ENCODE data around the gene INPP5A. TPM values are rescaled to one million over a fixed set of nuclear protein-coding genes. Genes with fewer than 3 reads are reported as not detected.

The INPP5A gene
- total and polyA plus RNA-seq, 10 of the 15 experiments (the other 5 are each of a cell fraction or from before 2014, with no cell fraction given), result 0.52 to 15.0 (median 6.3) TPM

DNA sequence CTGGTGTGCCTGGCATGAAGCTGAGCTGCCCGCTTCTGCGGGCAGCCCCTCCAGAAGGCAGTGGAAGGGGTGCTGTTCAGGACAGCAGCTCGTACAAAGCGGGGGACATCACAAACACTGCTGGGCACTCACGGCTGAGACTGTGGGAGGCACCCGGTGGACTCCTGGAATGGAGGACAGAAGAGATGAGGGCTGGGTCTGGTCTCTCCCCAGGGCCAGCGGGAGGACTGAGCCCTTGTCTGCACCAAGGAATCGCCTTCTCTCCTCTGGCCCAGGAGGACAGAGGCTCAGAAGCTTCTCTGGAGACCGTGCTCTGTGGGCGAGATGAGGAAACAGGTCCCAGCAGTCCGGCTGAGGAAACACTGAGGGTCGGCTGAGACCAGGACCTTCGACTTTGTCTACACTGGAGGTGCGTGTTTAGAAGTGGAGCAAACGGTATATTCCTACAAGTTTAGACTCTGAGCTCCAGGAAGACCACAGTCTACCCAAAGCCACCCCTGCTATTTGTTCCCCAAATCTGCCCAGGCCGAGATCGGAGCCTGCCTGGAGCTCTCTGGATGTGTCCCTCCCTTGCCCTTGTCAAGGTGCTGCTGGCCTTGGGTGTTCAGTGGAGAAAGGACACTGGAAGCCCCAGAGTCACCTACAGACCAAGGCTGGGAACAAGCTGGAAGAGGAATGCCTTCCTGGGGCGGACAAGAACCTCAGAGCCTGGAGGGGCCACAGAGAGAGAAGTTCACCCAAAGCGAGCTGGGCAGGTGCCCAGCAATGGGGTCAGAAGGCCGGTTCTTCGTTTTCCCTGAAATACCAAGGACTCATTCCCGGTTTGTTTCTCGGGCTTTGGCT, 12.9 kb upstream of the INPP5A start:
- no peak overlapping the region for H3K4me3 ChIP-seq
- CTCF ChIA-PET, result interaction anchor here (1.3 kb wide), 1 partner anchor 11 kb away, joined by 4 read pairs; no protein-coding TSS in a partner anchor
- H2AFZ ChIP-seq (ENCODE audit: control insufficient read depth, low read depth, low read length), result no peak overlapping the region
- BruUV-seq (replicated peaks), result no TSS peak
- SMC1A ChIA-PET (ENCODE audit: uncharacterized antibody, unreplicated experiment), result no interaction called here
- ATAC-seq (no peak), DNase-seq (ENCODE audit: low read depth, low spot score) (no peak), FAIRE-seq (no peak)
- no peak for TF ChIP-seq CHD2 (IDR thresholded peaks at IDR 0.05; ENCODE audit: borderline replicate concordance, low read depth, low read length)
- TF ChIP-seq CBX3 (IDR thresholded peaks at IDR 0.05; ENCODE audit: borderline replicate concordance, low read depth), result no peak
- no peak for TF ChIP-seq ETV6 (conservative IDR thresholded peaks at IDR 0.05 in 1 of 2, IDR thresholded peaks at IDR 0.05 in 1 of 2; ENCODE audit: borderline replicate concordance in 1 of 2, low read depth in 1 of 2)
- TF ChIP-seq PML (IDR thresholded peaks at IDR 0.05; ENCODE audit: low read length), result no peak
- TF ChIP-seq TCF12 (IDR thresholded peaks at IDR 0.05; ENCODE audit: low read depth, low read length), result no peak
- no peak for TF ChIP-seq PAX8 (IDR thresholded peaks at IDR 0.05)
- TF ChIP-seq HDAC6 (IDR thresholded peaks at IDR 0.05; ENCODE audit: unreplicated experiment), result no peak
- TF ChIP-seq CREM (IDR thresholded peaks at IDR 0.05; ENCODE audit: low read depth), result no peak
- POLR2A ChIA-PET, result no interaction called here
- no peaks in the 10 kb centered on the region for H3K79me2 ChIP-seq (ENCODE audit: control insufficient read depth, insufficient read depth, low read length)
- RAD21 ChIA-PET (ENCODE audit: unreplicated experiment), result no interaction called here
- no peak overlapping the region for H3K9ac ChIP-seq (ENCODE audit: control insufficient read depth, insufficient read depth, low read length)
- no peaks in the 10 kb centered on the region for H4K20me1 ChIP-seq (ENCODE audit: control insufficient read depth, insufficient read depth)
- H3K27ac ChIP-seq (ENCODE audit: control insufficient read depth, insufficient read depth), result no peak overlapping the region
- H3K4me2 ChIP-seq (ENCODE audit: control insufficient read depth, insufficient read depth), result no peak overlapping the region
- H3K9me3 ChIP-seq (replicated peaks; ENCODE audit: control insufficient read depth, insufficient read depth, low read length), result no peaks in the 10 kb centered on the region
- intact Hi-C loops (cut with micrococcal nuclease; ENCODE audit: unreplicated experiment) (no loop called here), in situ Hi-C loops (cut with MboI) (no loop called here)
- H3K27me3 ChIP-seq (replicated peaks in 1 of 2; ENCODE audit: control insufficient read depth in 2 of 2, insufficient read depth in 2 of 2, low read length in 1 of 2), result peaks cover 0 to 2% of the 10 kb centered on the region in 2 experiments; a peak in 2 of 4 replicates
- 39% methylated on average over 23 of the region's 23 CpGs for WGBS (ENCODE audit: insufficient coverage, insufficient replicate concordance, low lambda C conversion rate, missing lambda C conversion rate)
- no peaks in the 10 kb centered on the region for H3K36me3 ChIP-seq (ENCODE audit: control insufficient read depth in 2 of 2, insufficient read depth in 2 of 2, low read length in 1 of 2)
- H3K4me1 ChIP-seq (ENCODE audit: control insufficient read depth, insufficient read depth, low read length), result no peaks in the 10 kb centered on the region

Data from GM12878 (cell line).